GM21619 (cell line): ENCODE data around the gene NIP7.
A peak's percentile ranks its signal among the peaks of the same experiment; 100 is the strongest.
"Not testable (repeated sequence)": the region's sequence is repeated elsewhere in the genome, so short reads cannot be mapped to it uniquely, and the experiment has no call there.

Experiments
- ATAC-seq: cut with Tn5 transposase; IDR thresholded peaks from one replicate; pipeline ENCODE4 v1.9.1; 2021; ENCODE audit not compliant: unreplicated experiment

Gene NIP7

GRCh38 chr16:69339289-69340094, at the start of gene NIP7, which contains the start of gene COG8:
TSS of gene NIP7 (plus strand) at chr16:69339772. CDS start at chr16:69339830, 58 bp downstream.
TSS of gene COG8 (minus strand) at chr16:69339564. CDS start at chr16:69339552, 12 bp downstream.
- peak; percentile 89 for ATAC-seq

- ATAC-seq = not testable (repeated sequence)
Measured at GRCh38 chr16:69291657-69292056, 47.9 kb upstream of the NIP7 start.

GRCh38 chr16:69293401-69293800, 46.2 kb upstream of the NIP7 start:
- no peak for ATAC-seq

DNA sequence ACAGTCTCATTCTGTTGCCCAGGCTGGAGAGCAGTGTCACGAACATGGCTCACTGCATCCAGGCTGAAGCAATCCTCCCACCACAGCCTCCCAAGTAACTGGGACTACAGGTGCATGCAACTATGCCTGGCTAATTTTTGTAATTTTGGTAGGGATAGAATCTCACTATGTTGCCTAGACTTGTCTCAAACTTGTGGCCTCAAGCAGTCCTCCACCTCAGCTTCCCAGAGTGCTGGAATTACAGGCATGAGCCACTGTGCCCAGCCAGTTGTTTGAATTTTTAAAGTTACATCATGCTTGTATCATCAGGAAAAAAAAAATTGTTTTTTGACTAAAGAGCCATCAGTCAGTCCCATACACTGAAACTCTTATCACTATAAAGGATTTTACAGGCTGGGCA, 45.5 kb upstream of the NIP7 start:
- no peak for ATAC-seq

DNA sequence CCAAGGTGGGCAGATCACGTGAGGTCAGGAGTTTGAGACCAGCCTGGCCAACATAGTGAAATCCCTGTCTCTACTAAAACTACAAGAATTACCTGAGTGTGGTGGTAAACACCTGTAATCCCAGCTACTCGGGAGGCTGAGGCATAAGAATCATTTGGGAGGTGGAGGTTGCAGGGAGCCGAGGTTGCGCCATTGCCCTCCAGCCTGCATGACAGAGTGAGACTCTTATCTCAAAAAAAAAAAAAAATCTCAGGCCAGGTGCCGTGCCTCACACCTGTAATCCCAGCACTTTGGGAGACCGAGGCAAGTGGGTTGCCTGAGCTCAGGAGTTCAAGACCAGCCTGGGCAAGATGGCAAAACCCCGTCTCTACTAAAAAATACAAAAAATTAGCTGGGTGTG, 42.8 kb upstream of the NIP7 start:
- ATAC-seq = not testable (repeated sequence)

DNA sequence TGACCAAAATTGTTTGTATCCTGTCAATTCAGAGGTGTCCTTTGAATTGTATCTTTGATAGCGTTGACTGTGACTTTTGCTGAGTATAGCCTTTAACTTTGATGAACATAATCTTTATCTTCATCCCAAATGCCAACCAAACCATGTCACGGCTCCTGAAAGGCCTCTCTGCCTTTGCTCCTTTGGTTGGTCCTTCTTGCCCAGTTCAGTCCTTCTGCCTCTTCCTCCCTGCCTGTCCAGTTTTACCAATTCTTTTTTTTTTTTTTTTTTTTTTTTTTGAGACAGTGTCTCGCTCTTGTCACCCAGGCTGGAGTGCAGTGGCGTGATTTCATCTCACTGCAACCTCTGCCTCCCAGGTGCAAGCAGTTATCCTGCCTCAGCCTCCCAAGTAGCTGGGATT, 41.3 kb upstream of the NIP7 start:
- no peak for ATAC-seq

DNA sequence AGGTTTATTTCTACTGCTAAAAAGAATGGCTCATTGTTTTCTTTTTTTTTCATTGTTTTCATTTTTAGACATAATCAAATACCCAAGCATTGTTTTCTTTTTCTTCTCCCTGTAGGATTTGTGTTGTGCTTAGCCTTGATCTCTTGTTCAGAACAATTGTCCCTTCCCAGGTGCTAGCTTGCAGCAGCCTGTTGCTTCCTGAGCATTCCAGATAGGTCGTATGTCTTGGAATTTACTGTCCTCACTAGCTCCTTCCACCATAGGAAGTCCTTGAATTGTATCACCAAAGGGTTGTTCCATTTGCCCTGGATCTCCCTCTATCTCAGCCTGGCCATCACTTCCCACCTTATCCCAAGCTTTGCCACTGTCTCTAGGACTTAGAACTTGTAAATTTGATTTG, 38.4 kb upstream of the NIP7 start:
- ATAC-seq = no peak

- ATAC-seq = no peak
Measured at GRCh38 chr16:69301861-69302260, 37.7 kb upstream of the NIP7 start.

GRCh38 chr16:69302301-69302700, 37.3 kb upstream of the NIP7 start:
- no peak for ATAC-seq

GRCh38 chr16:69306031-69306430, 33.5 kb upstream of the NIP7 start:
- ATAC-seq = no peak

DNA sequence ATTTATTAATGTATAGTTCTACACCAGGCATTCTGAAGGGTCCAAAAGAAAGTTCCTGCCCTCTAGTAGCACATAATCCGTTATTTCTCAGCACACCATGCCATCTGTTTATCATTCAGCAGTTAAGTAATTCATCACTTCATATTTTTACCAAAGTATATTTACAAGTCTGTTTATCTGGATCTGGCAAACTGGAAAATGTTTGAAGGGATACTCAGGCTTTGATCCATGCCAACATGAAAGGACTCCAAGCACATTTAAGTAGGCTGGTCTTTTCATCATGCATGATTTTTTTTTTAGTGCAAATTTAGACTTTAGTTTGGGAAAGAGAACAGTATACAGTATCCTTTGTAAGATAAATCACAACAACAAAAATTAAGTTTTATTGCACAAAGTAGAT, 32.5 kb upstream of the NIP7 start:
- no peak for ATAC-seq

GRCh38 chr16:69307856-69308255, 31.7 kb upstream of the NIP7 start:
- ATAC-seq = no peak

GRCh38 chr16:69309316-69309715, 30.3 kb upstream of the NIP7 start:
- no peak for ATAC-seq

GRCh38 chr16:69310653-69311532, 28.7 kb upstream of the NIP7 start, which contains the start of gene VPS4A:
TSS of gene VPS4A (plus strand) at chr16:69311350. CDS start at chr16:69311512, 162 bp downstream.
- peak; percentile 89 for ATAC-seq

GRCh38 chr16:69311533-69312387, 27.8 kb upstream of the NIP7 start:
- ATAC-seq = peak; percentile 46

GRCh38 chr16:69313469-69313868, 26.1 kb upstream of the NIP7 start:
- ATAC-seq = no peak

- no peak for ATAC-seq
Measured at GRCh38 chr16:69314534-69314933, 25.0 kb upstream of the NIP7 start.

- ATAC-seq = no peak
Measured at GRCh38 chr16:69315486-69316311, 23.9 kb upstream of the NIP7 start.

DNA sequence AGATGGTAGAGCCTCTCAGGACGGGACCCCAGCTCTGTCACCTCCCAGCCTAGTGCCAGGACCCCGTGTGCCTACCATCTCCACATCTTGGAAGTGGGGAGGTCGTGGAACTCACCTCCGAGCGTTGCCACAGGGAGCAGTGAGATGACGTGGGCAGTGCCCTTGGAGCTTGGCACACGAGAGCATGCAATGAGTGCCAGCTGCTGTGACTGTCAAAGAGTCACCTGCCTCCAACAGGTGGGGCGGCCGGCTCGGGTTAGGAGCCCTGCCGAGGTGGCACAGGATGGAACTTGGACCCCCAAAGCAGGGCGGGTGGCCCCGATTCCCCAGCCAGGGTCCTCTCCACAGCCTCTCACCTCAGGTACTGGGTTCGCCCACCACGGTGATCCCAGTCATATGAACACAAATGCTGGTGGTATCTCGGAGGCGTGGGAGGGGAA, 23.0 kb upstream of the NIP7 start:
- no peak for ATAC-seq
